ENCODE data around the gene SLC2A4.
"Not testable (repeated sequence)": the region's sequence is repeated elsewhere in the genome, so short reads cannot be mapped to it uniquely, and the experiment has no call there.

The SLC2A4 gene

DNA sequence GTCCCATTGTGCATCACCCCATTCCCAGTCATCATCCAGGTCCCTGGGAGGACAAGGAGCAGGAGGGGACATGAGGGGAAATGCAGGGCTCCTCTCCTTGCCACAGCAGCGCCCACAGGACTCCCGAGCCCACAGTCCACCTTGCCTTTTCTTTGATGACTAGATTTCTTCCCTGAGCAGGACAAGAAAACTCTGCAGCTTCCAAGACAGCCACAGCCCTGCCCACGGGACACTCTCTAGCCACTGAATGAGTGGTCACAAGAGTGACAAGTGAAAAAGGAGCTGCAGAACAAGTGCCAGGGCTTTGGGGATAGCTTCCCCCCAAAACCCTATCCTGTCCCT lies 42.9 kb downstream of the SLC2A4 start:
- DNase-seq (ENCODE audit: low read depth in 2 of 2): no peak

DNA sequence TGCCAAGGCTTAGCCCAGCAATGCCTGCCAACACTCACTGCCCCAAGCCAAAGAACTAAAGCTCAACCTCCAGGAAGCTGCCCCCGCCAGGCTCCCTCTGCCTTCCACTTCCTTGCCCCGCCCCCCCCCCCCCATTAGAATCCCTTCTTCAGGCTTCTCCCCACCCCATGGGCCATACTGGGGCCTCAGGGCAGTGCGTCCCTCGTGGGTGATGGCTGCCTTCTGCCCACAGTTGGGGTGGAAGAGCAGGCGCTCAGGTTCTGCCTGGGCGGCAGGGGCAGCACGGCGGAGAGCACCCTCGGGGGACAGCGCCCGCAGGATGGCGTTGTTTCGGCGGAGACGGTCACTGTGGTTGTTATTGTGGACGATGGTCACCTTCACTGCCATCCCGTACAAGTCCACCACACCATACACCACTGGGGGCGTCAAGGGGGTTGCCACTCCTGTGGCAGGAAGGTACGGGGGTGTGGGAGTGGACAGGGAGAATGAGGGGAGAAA lies 43.6 kb downstream of the SLC2A4 start:
- DNase-seq (ENCODE audit: low read depth in 2 of 2): no peak

DNA sequence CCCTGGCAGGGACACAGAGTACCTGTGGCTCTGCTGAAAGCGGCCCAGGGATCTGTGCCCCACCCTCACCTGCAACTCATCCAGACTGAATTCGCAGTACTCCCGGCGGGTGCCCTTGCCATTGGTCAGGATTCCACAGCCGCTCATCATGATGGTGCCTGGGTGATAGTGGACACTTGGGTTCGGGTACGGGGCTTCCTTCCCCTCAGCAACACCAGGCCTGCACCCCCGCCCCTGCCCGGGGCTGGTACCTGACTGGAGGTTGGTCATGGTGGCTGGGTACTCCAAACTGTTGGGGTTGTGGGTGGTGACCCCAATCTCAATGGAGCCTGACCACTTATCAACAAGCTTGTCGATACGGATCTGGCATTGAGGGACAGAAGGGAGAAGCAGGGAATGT lies 44.7 kb downstream of the SLC2A4 start:
- no peak for DNase-seq (ENCODE audit: low read depth in 2 of 2)

DNA sequence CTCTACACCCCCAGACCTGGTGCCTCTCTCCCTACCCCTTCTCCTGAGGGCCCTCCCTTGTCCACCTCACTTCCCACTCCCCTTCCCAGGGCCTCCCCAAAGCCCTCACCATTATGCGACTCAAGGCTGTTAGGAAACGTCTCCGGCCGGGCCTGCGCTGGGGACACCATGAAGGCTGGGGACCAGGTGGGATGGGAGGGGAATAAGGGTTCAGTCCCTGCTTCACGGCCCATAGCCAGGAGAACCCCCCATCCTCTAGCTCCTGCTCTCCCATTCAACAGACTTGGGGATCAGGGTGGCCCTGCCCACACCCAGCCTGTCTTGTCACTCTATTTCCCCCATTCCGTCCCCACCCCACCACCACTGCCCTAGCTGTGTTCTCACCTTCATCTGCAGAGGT lies 45.5 kb downstream of the SLC2A4 start:
- no peak for DNase-seq (ENCODE audit: low read depth in 2 of 2)

DNA sequence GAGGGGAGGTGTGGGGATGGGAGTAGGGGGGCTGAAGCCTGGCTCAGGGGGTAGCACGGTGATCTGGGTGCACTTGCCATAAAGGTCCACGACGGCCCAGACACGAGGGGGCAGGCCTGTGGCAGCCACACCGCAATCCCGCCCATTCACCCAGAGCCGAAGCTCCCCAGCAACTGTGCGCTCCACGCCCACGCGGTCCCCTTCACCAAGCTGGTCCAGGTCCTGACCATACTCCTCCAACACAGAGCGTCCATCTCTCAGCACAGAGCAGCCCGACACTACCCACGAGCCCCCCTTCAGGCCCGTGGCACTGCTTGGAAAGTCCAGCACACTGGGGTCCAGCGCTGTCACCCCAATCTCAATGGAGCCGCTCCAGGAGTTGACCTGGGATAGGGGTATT lies 46.0 kb downstream of the SLC2A4 start:
- no peak for DNase-seq (ENCODE audit: low read depth in 2 of 2)

DNA sequence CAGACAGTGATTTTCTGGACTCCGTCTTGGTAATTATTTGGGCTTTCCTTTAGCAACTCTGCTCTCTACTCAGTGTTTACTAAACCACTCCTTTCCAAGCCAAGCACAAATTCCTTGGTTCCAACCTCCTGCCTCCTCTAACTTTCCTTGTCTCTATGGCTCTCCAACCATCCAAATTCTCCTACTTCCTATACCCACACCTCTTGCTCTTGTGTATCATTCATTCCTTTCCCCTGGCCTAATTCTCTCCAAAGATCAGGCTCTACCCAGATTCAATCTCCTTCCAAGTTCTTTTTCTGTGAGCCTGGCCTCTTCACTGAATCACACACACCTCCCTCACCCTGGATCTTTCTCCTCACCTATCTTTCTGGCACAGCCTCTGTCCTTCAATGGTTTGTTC lies 46.5 kb downstream of the SLC2A4 start:
- DNase-seq (ENCODE audit: low read depth in 2 of 2): no peak

DNA sequence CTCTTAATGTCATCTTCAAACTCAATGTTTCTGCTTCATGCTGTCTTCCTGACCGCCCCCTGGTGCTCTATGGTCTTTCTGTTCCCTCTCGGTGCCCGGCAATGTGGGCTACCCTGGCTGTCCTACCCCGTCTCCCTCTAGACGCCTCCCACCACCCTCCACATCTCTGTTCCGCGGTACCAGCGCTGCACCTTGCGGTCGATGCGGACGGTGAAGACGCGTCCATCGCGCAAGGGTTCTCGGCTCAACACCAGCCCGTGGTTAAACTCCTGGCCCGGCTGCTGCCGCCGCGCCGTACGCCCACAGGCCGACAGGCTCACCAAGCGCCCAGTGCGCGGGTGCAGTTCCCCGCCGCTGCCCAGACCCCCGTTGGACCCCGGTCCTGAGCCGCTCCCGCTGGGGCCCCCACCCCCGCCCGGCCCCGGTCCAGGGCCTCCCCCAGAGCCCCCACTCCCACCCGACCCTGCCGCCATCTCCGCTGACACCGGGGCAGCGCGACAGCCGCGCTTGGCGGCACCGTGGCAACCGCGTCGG lies 47.4 kb downstream of the SLC2A4 start, which contains the start of gene NEURL4:
Gene NEURL4 (minus strand): TSS at position 496 of the 534 bp plus-strand sequence. CDS start 23 bp downstream, at position 473.
- no peak for DNase-seq (ENCODE audit: low read depth in 2 of 2)

DNA sequence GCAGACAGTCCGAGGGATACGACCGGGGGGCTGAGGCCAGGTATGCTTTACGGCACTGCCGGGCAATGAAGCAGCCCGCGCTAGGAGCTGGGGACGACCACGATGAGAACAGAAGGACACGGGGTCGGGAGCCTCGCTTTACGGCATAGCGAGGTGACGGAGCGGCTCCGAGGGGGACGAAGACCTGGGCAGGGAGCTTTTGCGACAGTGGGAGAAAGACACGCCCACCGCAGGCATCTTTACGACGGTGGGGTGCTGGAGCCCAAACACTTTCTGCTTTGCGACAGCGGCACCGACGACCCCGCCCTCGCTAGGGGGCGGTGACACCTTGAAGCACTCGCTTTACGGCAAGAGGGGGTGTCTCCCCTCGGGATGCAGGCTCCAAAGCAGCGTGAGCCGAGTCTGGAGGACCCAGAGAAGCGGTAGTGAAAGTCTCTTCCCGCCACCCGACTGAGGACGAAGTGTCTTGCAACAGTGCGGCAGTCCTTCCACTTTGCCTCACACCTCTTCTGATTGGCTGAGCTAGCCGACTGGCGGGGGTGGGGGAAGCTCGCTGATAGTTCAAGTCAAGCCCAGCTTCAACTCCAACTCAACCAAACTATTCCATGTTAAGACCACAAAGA lies 48.0 kb downstream of the SLC2A4 start:
- DNase-seq (ENCODE audit: low read depth in 2 of 2): peak; percentile 94 to 96

DNA sequence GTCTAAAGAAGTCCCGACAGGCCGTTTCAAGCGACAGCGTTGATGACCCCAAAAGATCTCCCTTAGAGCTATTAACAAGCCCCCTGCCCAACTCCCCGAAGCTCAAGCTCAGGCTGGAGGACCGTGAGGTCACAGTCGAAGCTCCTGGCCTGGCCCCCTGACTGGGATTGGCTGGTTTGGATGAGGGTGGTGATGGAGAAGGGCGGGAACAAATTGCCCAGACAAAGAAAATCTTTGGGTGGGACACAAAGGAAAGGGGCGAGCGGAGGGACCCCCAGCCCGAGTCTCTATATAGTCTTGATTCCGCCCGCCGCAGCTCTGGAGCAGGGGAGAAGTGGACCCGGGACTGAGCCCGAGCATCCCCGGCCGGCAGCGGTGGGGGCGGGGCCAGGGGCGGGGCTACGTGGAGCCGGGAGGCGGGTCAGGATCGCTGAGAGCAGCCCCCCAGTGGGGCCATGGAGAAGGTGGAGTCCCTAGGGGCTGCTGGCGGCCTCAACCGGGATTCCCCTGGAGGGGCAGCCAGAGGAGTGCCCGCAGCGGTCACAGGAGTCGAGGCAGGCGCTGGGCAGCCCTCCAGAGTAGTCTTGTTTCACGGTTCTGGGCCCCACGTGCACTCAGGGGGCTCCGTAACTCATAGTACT lies 48.6 kb downstream of the SLC2A4 start:
- DNase-seq (ENCODE audit: low read depth in 2 of 2): peak; percentile 70 to 75

DNA sequence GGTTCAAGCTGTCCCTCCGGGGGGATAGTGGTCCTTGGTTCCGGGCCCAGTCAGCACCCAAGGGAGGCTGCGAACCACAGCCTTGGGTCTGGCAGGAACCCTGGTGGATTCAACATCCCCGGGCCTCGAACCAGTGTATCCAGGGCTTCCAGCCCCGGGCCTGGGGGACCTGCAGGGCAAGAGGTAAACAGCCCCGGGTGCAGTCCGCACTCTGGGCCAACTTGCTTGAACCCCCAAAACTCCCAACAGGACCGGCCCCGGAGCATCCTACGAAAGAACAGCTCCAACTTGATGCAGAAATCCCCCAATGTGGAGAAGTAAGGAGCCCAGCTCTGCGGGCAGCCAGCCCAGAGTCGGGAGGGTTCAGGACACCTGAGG lies 49.1 kb downstream of the SLC2A4 start:
- DNase-seq (ENCODE audit: low read depth in 2 of 2): no peak

DNA sequence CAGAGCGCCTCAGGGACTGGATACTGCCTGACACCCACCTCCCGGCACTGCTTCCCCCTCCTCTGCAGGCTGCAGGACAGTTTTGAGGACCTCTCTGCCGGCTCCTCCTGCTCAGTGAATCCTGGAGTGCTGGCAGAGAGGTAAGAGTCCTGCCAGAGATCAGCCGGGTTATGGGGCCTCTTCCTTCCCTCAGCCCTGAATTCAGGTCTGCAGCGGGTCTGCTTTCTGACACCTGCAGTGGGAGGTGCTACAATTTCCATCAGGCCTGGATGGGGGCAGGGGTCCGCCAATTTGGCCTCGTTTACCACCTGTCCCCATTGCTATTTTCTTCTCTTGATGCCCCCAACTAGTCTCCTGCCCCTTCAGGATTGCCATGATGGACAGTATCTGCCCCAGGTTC lies 50.6 kb downstream of the SLC2A4 start:
- no peak for DNase-seq (ENCODE audit: low read depth in 2 of 2)

DNA sequence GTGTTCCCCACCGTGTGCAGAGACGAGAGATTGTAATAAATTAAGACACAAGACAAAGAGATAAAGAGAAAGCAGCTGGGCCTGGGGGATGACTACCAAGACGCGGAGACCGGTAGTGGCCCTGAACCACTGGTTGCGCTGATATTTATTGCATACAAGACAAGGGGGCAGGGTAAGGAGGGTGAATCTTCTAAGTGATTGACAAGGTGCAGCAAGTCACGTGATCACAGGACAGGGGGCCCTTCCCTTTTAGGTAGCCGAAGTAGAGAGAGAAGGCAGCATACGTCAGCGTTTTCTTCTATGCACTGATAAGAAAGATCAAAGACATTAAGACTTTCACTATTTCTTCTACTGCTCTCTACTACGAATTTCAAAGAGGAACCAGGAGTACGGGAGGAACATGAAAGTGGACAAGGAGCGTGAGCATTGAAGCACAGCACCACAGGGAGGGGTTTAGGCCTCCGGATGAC lies 51.1 kb downstream of the SLC2A4 start:
- DNase-seq (ENCODE audit: low read depth in 2 of 2): not testable (repeated sequence)

DNA sequence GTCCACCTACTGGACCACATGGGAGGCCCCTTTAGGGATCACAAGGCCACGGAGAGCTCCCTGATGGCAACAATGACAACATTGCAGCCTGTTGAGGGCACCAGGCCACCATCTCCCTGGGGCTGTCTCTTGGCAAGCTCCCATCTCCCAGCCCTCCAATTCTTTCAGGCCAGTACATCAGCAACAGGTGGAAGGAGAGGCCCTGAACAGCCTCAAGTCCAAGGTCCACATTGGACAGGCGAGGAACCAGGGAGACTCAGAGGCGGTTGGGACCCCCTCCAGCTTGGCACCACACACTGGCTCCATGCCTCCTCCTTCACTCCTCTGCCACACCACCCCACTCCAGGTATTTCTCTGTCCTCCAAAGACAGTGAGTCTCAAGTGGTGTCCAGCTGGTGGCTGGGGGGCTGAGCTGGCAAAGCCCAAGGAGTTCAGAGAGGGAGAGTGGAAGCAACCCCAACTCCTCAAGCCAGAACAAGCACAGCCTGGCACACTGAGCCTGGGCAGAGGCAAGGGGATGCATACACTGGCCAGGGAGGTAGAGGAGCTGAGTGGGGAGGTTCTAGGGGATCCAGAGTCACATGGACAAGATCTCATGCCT lies 53.5 kb downstream of the SLC2A4 start:
- DNase-seq (ENCODE audit: low read depth in 2 of 2): no peak

DNA sequence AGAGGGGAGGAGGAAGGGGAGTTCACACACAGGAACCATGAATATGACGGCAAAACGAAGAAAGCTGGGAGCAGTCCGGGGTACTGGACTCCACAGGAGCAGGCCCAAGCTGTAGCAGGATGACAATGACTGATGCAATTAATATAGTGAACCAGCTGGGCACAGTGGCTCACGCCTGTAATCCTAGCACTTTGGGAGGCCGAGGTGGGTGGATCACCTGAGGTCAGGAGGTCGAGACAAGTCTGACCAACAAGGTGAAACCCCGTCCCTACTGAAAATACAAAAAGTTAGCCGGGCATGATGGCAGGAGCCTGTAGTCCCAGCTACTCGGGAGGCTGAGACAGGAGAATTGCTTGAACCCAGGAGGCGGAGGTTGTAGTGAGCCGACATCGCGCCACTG lies 54.2 kb downstream of the SLC2A4 start:
- DNase-seq (ENCODE audit: low read depth in 2 of 2): not testable (repeated sequence)

DNA sequence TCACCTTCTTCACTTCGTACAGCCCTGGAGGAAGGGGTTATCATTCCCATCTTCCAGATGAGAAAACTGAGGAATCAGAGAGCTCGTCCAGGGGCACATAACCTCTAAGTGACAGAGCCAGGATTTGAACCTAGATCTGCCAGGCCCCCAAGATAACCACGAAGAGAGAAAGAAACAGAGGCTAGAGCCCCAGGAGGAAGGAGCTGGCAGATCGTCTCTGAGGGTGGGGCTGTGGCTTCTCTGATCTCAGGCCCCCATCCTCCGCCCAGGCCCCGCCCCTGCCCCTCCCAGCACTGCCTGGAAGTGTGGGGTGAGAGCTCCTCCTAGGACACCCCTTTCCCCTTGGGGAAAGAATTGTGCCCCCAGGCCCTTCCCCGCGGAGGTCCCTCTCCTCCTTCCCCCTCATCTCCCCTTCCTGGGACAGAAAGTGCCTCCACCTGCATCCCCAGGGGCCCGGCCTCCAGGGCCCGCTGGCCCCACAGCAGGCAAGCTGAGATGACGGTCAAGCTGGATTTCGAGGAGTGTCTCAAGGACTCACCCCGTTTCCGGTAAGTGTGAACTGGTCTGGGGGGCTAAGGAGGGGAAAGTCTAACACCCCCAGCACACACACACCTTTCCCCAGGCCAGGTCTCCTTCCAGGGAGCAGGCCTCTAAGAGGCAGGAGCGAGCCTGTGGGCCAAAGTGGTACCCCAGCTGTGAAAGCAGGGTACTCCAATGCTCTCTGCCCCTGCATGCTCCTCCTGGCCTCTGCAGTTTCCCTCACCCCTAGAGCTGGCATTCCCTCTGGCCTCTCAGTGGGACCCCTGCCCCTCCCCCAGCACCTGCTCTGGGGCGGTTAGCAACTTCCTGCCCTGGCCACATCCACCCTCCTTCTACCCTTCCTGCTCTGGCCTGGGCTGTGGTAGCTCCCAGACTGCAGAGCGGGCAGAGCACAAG lies 55.0 kb downstream of the SLC2A4 start, which contains the start of gene ACAP1:
Gene ACAP1 (plus strand): TSS at position 290 of the 936 bp plus-strand sequence. CDS start 206 bp downstream, at position 496.
- peak; percentile 80 to 81 for DNase-seq (ENCODE audit: low read depth in 2 of 2)

DNA sequence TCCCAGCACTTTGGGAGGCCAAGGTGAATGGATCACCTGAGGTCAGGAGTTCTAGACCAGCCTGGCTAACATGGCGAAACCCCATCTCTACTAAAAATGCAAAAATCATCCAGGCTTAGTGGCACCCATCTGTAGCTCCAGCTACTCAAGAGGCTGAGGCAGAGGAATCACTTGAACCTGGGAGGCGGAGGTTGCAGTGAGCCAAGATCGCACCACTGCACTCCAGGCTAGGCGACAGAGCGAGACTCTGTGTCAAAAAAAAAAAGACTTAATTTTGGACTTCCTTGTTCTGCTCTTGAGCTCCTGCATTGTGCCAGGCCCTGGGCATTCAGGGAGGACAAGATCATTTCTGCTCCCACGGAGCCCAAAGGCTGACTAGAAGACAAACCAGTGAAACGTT lies 56.1 kb downstream of the SLC2A4 start:
- not testable (repeated sequence) for DNase-seq (ENCODE audit: low read depth in 2 of 2)

All from stimulated activated CD8-positive, alpha-beta memory T cell treated with anti-CD3 and anti-CD28 coated beads, Interleukin-15, amount 100 ng/mL, for 48 hours (primary cell).